Measurements from ENCODE around the gene HOXD9.

Gene HOXD9

DNA sequence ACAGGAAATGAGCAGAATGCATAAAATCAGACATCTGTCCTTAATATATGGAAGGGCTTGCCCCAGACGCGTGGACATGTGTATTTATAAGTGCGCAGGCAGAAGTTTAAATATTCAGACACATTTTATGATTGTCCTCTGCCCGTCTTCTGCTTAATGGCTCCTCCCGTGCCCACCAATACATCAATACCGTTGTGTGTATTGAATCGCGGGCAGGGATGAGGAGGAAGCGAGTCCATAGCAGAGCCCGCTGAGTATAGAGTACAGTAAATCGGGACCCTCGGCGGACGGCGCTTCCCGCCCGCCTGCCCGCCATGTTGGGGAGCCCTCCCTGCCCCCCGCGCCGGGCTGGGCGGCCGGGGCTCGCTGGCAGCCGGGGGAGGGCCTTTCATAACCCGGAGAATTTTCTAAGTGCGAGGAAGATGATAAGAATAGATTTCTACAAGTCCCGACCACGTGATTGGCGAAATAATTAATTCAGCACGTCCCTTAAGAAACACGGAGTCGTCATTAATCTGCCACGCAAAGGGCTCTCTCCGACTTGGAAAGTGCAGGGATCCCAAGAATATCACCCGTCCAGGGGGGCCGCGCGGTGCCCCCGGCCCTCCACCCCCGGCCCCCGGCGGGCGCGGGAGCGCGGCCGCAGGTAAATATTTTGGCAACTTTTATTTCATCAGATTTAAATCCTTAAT lies 34.4 kb downstream of the HOXD9 start, which contains the start of gene HOXD3 (continued):
- TF ChIP-seq, protein P1, sequence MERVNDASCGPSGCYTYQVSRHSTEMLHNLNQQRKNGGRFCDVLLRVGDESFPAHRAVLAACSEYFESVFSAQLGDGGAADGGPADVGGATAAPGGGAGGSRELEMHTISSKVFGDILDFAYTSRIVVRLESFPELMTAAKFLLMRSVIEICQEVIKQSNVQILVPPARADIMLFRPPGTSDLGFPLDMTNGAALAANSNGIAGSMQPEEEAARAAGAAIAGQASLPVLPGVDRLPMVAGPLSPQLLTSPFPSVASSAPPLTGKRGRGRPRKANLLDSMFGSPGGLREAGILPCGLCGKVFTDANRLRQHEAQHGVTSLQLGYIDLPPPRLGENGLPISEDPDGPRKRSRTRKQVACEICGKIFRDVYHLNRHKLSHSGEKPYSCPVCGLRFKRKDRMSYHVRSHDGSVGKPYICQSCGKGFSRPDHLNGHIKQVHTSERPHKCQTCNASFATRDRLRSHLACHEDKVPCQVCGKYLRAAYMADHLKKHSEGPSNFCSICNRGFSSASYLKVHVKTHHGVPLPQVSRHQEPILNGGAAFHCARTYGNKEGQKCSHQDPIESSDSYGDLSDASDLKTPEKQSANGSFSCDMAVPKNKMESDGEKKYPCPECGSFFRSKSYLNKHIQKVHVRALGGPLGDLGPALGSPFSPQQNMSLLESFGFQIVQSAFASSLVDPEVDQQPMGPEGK (CRISPR knock-in tag; IDR thresholded peaks at IDR 0.05; ENCODE audit: borderline replicate concordance), result no peak
- no peak for TF ChIP-seq PPARA (CRISPR knock-in tag; IDR thresholded peaks at IDR 0.05; ENCODE audit: borderline replicate concordance)

GRCh38 chr2:176157499-176158185 lies 35.1 kb downstream of the HOXD9 start:
- TF ChIP-seq, protein P2, sequence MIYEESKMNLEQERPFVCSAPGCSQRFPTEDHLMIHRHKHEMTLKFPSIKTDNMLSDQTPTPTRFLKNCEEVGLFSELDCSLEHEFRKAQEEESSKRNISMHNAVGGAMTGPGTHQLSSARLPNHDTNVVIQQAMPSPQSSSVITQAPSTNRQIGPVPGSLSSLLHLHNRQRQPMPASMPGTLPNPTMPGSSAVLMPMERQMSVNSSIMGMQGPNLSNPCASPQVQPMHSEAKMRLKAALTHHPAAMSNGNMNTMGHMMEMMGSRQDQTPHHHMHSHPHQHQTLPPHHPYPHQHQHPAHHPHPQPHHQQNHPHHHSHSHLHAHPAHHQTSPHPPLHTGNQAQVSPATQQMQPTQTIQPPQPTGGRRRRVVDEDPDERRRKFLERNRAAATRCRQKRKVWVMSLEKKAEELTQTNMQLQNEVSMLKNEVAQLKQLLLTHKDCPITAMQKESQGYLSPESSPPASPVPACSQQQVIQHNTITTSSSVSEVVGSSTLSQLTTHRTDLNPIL (CRISPR knock-in tag; IDR thresholded peaks at IDR 0.05; ENCODE audit: low read depth), result no peak
- TF ChIP-seq ZC3H10 (CRISPR knock-in tag; IDR thresholded peaks at IDR 0.05) (no peak), CSRNP3 (CRISPR knock-in tag; IDR thresholded peaks at IDR 0.05) (0 out of 2 replicates have a peak, but pooled peaks have one; percentile 28)

GRCh38 chr2:176158186-176158591 lies 35.7 kb downstream of the HOXD9 start:
- no peak for TF ChIP-seq SNAI2 (CRISPR knock-in tag; IDR thresholded peaks at IDR 0.05)
- TF ChIP-seq, protein P1 (CRISPR knock-in tag; IDR thresholded peaks at IDR 0.05; ENCODE audit: borderline replicate concordance), result no peak
- no peak for TF ChIP-seq ZFP3 (CRISPR knock-in tag; IDR thresholded peaks at IDR 0.05)
- no peak for TF ChIP-seq BACH2 (CRISPR knock-in tag; IDR thresholded peaks at IDR 0.05; ENCODE audit: borderline replicate concordance)
- no peak for TF ChIP-seq OSR1 (CRISPR knock-in tag; IDR thresholded peaks at IDR 0.05)
- no peak for TF ChIP-seq ZFP30 (CRISPR knock-in tag; IDR thresholded peaks at IDR 0.05)
- TF ChIP-seq ZNF565 (CRISPR knock-in tag; conservative IDR thresholded peaks at IDR 0.05; ENCODE audit: low read depth), result no peak
- ATAC-seq, result peak; percentile 73

More at GRCh38 chr2:176157499-176158185, 35.1 kb downstream of the HOXD9 start:
- ATAC-seq, result peak; percentile 74

- TF ChIP-seq ZFP3 (CRISPR knock-in tag; IDR thresholded peaks at IDR 0.05) (no peak), ZNF565 (CRISPR knock-in tag; conservative IDR thresholded peaks at IDR 0.05; ENCODE audit: low read depth) (no peak), RARB (CRISPR knock-in tag; IDR thresholded peaks at IDR 0.05) (no peak), ESRRG (CRISPR knock-in tag; IDR thresholded peaks at IDR 0.05) (no peak), CSRNP3 (CRISPR knock-in tag; IDR thresholded peaks at IDR 0.05) (no peak), ZFP30 (CRISPR knock-in tag; IDR thresholded peaks at IDR 0.05) (no peak), ZNF8 (CRISPR knock-in tag; IDR thresholded peaks at IDR 0.05) (no peak), SNAI2 (CRISPR knock-in tag; IDR thresholded peaks at IDR 0.05) (no peak), TCF4 (CRISPR knock-in tag; IDR thresholded peaks at IDR 0.05; ENCODE audit: borderline replicate concordance) (no peak), TOX (CRISPR knock-in tag; IDR thresholded peaks at IDR 0.05; ENCODE audit: borderline replicate concordance) (no peak), ZNF70 (CRISPR knock-in tag; IDR thresholded peaks at IDR 0.05) (no peak)
- TF ChIP-seq, protein P2 (CRISPR knock-in tag; IDR thresholded peaks at IDR 0.05; ENCODE audit: low read depth), result no peak
- TF ChIP-seq, protein P3, sequence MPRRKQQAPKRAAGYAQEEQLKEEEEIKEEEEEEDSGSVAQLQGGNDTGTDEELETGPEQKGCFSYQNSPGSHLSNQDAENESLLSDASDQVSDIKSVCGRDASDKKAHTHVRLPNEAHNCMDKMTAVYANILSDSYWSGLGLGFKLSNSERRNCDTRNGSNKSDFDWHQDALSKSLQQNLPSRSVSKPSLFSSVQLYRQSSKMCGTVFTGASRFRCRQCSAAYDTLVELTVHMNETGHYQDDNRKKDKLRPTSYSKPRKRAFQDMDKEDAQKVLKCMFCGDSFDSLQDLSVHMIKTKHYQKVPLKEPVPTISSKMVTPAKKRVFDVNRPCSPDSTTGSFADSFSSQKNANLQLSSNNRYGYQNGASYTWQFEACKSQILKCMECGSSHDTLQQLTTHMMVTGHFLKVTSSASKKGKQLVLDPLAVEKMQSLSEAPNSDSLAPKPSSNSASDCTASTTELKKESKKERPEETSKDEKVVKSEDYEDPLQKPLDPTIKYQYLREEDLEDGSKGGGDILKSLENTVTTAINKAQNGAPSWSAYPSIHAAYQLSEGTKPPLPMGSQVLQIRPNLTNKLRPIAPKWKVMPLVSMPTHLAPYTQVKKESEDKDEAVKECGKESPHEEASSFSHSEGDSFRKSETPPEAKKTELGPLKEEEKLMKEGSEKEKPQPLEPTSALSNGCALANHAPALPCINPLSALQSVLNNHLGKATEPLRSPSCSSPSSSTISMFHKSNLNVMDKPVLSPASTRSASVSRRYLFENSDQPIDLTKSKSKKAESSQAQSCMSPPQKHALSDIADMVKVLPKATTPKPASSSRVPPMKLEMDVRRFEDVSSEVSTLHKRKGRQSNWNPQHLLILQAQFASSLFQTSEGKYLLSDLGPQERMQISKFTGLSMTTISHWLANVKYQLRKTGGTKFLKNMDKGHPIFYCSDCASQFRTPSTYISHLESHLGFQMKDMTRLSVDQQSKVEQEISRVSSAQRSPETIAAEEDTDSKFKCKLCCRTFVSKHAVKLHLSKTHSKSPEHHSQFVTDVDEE (CRISPR knock-in tag; IDR thresholded peaks at IDR 0.05), result no peak
- ATAC-seq, result 0 out of 3 replicates have a peak, but pooled peaks have one; percentile 11
These were observed 36.5 kb downstream of the HOXD9 start for GRCh38 chr2:176158855-176159662.
